Adrenal gland (tissue), 5 donors: ENCODE results near the gene VWA8.

ENCODE experiments used
- CTCF ChIP-seq, 6 experiments: fragments of 450-650 bp in 4 of 6; fragments of 200-600 bp in 2 of 6; sonication (generic) in 1 of 6; IDR thresholded peaks; 1 replicate in 5 of 6; 2 replicates in 1 of 6; pipeline versions ENCODE4 v1.5.1 to v1.8.0; 2016 to 2021; ENCODE audit warnings: antibody characterized with exemption in 6 of 6, mild to moderate bottlenecking in 2 of 6, moderate library complexity in 1 of 6
- POLR2A ChIP-seq, 2 donors: fragments of 450-650 bp; IDR thresholded peaks; one replicate each; pipeline ENCODE4 v1.6.1; 2017; ENCODE audit warnings: antibody characterized with exemption in 2 of 2, mild to moderate bottlenecking in 2 of 2, moderate library complexity in 1 of 2
- donor health status: DM: no; HTN: no; CAD: no.

- TF ChIP-seq CTCF (IDR thresholded peaks at IDR 0.05) (no peak), POLR2A (IDR thresholded peaks at IDR 0.05) (no peak)
Observed at GRCh38 chr13:41858780-41859179, 102.1 kb downstream of the VWA8 start.
